LNCAP (cell line): Measurements from ENCODE around the gene PPTC7.

Source experiments
- CTCF ChIP-seq: fragments of 450-650 bp; IDR thresholded peaks from 2 replicates; pipeline ENCODE4 v1.5.1; 2017; ENCODE audit warnings: mild to moderate bottlenecking

PPTC7 gene

GRCh38 chr12:110557300-110557699 lies 25.8 kb downstream of the PPTC7 start:
- no peak for TF ChIP-seq CTCF

GRCh38 chr12:110556705-110557104 lies 26.4 kb downstream of the PPTC7 start:
- no peak for TF ChIP-seq CTCF

- TF ChIP-seq CTCF = no peak
These were observed 27.3 kb downstream of the PPTC7 start for GRCh38 chr12:110555577-110556406.

- TF ChIP-seq CTCF = no peak
These were observed 28.9 kb downstream of the PPTC7 start for GRCh38 chr12:110554184-110554583.

GRCh38 chr12:110550981-110551380 lies 32.1 kb downstream of the PPTC7 start:
- TF ChIP-seq CTCF = no peak

GRCh38 chr12:110549716-110550115 lies 33.4 kb downstream of the PPTC7 start:
- TF ChIP-seq CTCF = no peak

- no peak for TF ChIP-seq CTCF
These were observed 34.4 kb downstream of the PPTC7 start for GRCh38 chr12:110548678-110549077.
